CD4-positive, alpha-beta T cell treated with Interleukin-4 for 1 hour (primary cell): ENCODE data around the gene CAMK2A.

Experiments used
- DNase-seq, 2 donors: peaks; one replicate each; pipeline ENCODE4 v3.0.0-alpha.2; 2020 to 2022

The CAMK2A gene

GRCh38 chr5:150315245-150315644, 25.7 kb upstream of the CAMK2A start:
- no peak for DNase-seq

DNA sequence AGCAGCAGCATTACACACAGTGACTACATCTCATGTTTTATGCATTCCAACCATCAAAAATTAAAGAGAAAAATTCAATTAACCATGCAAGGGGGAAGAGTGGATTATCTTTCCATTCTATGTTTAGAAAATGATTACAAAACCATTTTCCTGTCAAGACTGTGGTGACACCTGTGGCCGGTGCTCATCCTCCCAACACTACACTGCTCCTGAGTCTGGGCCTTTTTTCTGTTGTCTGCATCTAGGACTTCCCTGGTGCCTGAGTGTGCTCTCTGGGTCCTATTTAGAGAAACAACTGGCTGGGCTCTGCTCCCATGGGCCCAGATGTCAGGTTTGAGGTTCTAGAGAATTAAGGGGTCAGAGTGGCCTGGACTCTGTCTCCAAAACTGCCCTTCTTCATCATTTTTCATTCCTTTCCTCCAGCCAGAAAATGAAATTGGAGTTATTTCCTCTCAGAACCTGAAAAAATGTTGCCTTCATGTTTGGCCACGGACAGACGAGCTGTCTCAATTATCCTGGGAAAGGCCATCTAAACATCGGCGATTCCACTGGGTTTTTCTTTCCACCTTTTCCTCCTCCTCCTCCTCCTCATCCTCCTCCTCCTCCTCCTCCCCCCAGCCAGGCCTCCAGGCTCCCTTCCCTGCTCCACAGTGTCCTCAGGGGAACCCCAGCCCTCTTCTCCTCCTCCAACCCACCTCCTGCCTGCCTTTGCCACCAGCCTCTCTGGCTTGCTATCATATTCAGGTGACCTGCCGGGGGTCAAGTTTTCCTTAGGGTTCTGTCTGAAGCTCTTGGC, 24.5 kb upstream of the CAMK2A start:
- DNase-seq = no peak

DNA sequence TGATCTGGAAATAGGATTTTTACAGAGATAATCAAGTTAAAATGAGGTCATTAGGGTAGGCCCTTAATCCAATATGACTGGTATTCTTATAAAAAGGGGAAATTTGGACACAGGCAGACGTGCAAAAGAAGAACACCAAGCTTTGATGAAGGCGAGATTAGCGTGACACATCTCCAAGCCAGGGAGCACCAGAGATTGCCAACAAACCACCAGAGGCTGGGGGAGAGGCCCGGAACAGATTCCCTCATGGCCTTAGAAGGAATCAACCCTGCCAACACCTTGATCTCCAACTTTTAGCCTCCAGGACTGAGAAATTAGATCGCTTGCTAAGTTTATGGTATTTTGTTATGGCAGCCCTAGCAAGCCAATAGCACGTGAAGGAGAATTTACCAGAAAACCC, 23.9 kb upstream of the CAMK2A start:
- DNase-seq = no peak

GRCh38 chr5:150312518-150312917, 22.9 kb upstream of the CAMK2A start:
- DNase-seq = no peak

DNA sequence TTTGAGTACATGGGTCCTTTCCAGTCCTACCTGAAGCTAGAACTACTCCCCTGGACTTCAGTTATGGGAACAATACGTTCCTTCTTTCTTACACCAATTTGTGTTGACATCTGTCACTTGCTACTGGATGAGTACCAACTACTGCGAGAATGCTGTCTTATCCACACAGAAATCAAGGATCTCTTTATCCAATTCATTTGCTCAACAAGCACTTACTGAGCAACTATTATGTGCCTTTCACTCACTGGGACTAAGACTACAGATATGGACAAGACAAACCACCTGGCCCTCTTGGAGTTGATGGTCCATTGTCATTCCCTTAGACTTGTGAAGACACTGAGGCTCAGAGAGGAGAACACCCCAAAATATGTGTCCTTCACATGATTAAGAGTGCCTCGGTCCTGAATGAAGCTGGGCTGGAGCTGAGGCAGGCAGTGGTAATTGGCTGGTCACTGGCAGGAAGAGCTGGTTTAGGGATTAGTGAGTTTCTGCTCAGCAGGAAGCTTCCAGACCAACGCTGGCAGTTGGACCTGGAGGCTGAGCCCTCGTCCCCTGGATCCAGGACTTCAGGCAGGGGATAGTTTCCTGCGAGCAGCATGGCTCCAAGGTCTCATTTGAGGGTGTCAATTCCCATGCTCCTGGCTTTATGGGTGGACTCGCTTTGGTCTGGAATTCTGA, 21.6 kb upstream of the CAMK2A start:
- DNase-seq = no peak

GRCh38 chr5:150310246-150310645, 20.7 kb upstream of the CAMK2A start:
- DNase-seq = no peak

DNA sequence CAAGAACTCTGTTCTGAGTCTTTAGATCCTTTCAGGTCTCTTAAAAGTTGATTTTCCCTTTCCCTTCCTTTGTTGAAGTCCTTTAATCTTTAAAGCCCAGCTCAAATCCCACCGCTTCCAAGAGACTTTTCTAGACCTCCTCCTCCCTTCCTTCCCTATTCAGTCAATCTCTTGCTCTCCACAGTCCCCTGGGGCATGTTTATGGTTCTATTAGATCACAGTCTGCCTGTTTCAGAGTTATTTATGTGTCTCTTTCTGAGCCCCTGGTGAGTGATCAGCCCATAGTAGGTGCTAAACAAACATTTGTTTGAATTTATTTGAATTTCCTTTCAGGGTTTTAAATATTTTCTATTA, 20.3 kb upstream of the CAMK2A start:
- DNase-seq = no peak

DNA sequence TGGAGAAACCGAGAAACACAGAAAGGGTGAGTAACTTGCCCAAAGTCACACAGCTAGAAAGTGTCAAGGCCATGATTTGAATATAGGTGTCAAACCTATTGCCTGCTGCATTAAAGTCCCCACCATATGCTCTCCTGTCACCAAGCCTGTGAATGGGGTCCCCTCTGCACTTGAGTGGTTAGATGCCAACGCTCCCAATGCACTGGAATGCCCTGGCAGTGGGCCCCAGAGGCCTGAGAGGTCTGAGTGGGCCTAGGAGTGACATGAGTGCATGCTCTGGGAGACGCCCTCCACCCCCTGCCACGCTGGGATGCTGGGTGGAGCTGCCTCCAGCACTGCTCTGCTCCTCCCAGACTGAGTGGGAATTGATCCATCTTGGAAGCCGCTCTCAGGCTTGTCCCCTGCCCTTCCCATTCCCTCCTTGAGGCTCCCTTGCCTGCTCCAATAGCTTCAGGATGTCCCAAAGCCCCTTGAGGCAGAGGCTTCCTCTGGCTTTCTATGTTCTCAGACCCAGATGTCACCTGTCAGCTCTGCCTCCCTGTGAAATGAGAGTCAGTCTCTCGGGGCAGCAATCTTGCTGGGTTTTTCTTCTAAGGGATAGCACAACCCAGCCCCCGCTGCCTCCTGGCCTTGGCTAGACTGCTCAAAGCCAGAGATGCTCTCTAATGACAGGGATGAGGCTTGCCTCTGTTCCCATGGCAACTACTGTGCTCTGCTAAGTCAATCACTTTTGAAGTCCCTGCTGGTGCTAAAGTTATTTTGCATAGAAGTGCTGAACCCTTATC, 19.7 kb upstream of the CAMK2A start:
- DNase-seq = no peak

GRCh38 chr5:150307617-150308426, 18.2 kb upstream of the CAMK2A start:
- no peak for DNase-seq

GRCh38 chr5:150306775-150307174, 17.2 kb upstream of the CAMK2A start:
- no peak for DNase-seq

- no peak for DNase-seq
Measured at GRCh38 chr5:150305557-150305956, 16.0 kb upstream of the CAMK2A start.

- DNase-seq = no peak
Measured at GRCh38 chr5:150305095-150305494, 15.5 kb upstream of the CAMK2A start.

- no peak for DNase-seq
Measured at GRCh38 chr5:150304481-150305081, 15.0 kb upstream of the CAMK2A start.

GRCh38 chr5:150303660-150304386, 14.2 kb upstream of the CAMK2A start:
- DNase-seq = no peak

DNA sequence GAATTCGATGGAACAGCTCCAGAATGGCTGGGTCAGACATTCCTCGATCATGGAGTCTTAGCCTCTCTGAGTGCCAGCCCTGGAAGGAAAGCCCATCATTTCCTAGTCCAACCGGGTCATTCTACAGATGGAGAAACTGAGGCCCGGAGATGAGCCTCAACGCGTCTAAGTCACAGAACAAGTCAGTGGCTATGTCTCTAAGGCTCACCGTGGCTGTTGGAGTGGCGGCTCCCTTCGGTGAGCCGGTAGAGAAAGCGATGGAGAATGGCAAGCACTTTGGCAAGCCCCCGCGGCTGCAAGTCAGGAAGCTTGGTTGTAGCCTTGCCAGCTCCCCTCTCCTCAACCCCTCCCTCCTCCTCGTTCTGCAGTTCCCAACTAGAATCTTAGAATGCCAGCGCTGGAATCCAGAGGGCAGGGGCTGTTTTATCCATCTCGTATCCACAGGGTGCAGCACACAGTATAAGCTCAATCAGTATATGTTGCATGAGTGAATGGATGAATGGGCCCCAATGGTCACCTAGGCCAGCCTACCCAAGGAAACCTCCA, 13.6 kb upstream of the CAMK2A start:
- DNase-seq = no peak

GRCh38 chr5:150302301-150303069, 12.9 kb upstream of the CAMK2A start, which contains the start of gene ARSI:
Gene ARSI, minus strand, starts transcription at chr5:150302905. Its CDS starts 532 bp downstream, at chr5:150302373.
- DNase-seq = no peak

GRCh38 chr5:150301901-150302300, 12.3 kb upstream of the CAMK2A start:
- no peak for DNase-seq

DNA sequence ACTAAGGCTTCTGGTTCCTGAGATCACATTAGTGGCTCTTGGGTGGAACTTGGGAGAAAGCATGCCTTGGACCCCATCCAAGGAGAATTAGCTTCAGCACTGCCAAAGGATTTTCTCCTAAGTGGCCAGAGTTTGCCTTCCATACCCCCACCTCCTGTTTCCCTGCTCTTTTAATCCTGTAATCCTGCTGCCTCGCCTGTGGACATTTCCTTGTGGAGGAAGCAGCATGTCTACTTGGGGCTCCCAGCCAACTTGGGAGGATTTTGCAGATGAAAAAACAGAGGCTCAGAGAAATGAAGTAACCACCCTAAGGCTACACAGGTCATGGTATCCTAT, 11.6 kb upstream of the CAMK2A start:
- no peak for DNase-seq

DNA sequence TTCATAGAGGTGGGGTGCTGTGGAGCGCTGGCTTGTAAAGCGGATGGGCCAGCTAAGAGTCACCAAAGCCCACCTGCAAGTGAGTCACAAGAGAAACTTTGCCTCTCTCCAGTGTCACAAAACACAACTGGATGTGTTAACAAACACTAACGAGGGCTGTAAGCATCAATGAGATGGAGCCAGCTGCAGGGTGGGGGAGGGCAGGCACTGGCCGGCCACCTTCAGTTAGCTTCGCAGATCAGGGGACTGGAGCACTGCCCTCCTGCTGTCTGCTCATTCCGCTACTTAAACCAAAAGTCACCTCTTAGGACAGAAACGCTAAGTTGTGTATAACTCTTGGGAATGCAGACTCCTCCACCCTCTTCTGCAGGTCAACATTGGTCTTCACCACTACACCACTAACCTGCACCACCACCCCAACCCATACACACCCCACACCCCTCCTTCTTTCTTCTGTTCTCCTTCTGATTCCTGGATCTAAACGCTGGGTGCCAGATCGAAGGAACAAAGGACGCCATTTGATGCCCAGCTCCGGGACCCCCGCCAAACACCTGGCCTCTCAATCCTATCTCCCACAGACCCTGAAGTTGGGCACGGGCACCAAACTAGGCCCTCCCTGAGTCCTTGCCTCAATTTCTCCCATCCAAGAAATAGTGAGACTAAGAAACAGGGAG, 11.1 kb upstream of the CAMK2A start:
- DNase-seq = no peak
